Thyroid gland (tissue), 4 donors: ENCODE measurements around the gene EPO. TPM values are rescaled to one million over a fixed set of nuclear protein-coding genes. Genes with fewer than 3 reads are reported as not detected.
"Not testable (repeated sequence)": the region's sequence is repeated elsewhere in the genome, so short reads cannot be mapped to it uniquely, and the experiment has no call there.

Experiments used
- DNase-seq, 2 donors: peaks; one replicate each; pipeline ENCODE4 v3.0.0-alpha.2; 2019
- H3K27ac ChIP-seq, 3 donors: fragments of 200-600 bp; sonication (generic); 1 replicate in 2 of 3; 2 replicates in 1 of 3; pipeline ENCODE4 v1.5.1; 2016 to 2019; ENCODE audit warnings: mild to moderate bottlenecking in 1 of 3, moderate library complexity in 1 of 3
- H3K27me3 ChIP-seq: fragments of 200-600 bp; sonication (generic); one replicate; pipeline ENCODE4 v1.5.1; 2019
- H3K36me3 ChIP-seq, 2 donors: fragments of 200-600 bp; sonication (generic); one replicate each; pipeline ENCODE4 v1.5.1; 2016 to 2019
- H3K4me1 ChIP-seq, 2 donors: fragments of 200-600 bp; sonication (generic); one replicate each; pipeline ENCODE4 v1.5.1; 2017 to 2019
- H3K4me3 ChIP-seq, 3 donors: fragments of 200-600 bp; sonication (generic); replicated peaks in 1 of 3; 1 replicate in 2 of 3; 2 replicates in 1 of 3; pipeline ENCODE4 v1.5.1; 2016; ENCODE audit warnings: mild to moderate bottlenecking in 1 of 3
- H3K9me3 ChIP-seq: fragments of 200-600 bp; sonication (generic); one replicate; pipeline ENCODE4 v1.5.1; 2017
- POLR2A ChIP-seq, 2 donors: fragments of 450-650 bp; IDR thresholded peaks; one replicate each; pipeline ENCODE4 v1.6.1; 2017; ENCODE audit warnings: antibody characterized with exemption in 2 of 2, mild to moderate bottlenecking in 2 of 2, moderate library complexity in 1 of 2
- WGBS, 2 donors: methylation state at CpG; one replicate each; pipeline ENCODE4 v1.1.5; 2017; 5-methylcytosine and 5-hydroxymethylcytosine counted together
- intact Hi-C: fragments of 100-400 bp; cut with DNase I; formaldehyde crosslinking; loops from one replicate; pipeline ENCODE4 v1.15.1; 2023
- total RNA-seq, 4 donors: library from RNA; depleted of rRNA; stranded (reverse); fragments of >200 nt; gene quantifications; one replicate each; pipeline ENCODE4 v1.2.3, GENCODE V29; 2016
- TF ChIP-seq, protein P1 (sequence below), 6 experiments: fragments of 200-600 bp in 3 of 6; fragments of 450-650 bp in 3 of 6; sonication (generic) in 3 of 6; IDR thresholded peaks; one replicate each; pipeline ENCODE4 v1.5.1; 2016 to 2019; ENCODE audit warnings: antibody characterized with exemption in 6 of 6, mild to moderate bottlenecking in 2 of 6, inconsistent platforms in 1 of 6, moderate library complexity in 1 of 6

Gene EPO
- total RNA-seq, 4 donors from 2014 or later: not detected

DNA sequence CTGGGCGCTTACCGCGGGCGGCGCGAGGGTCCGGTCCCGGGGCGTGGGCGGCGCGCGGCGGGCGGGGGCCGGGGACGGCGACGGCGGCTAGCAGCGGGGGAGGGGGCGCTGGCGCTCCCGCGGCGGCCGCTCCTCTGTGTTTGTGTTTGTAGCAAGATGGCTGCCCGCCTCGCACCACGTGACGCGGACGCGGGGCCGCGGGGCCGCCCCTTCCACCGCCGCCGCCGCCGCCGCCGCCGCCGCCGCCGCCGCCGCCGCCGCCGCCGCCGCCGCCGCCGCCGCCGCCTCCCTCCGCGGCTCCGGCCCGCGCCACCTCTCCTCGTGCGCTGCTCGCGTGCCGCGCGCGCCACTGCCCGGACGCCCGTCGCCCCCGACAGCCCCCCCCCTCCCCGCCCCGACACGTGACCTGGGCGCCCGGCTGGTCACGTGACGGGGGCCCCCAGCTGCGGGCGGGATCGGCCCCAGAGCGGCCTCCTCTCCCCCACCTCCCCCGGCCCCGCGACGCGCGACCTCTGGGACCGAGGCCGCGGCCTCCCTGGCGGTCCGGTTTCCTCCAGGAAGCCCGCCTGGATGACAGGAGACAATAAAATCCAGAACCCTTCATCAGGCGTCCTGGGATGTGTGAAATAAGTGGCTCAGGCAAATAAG lies 26.0 kb upstream of the EPO start, which contains the start of gene GIGYF1:
Gene GIGYF1, minus strand, starts transcription at position 153 of the 648 bp plus-strand sequence. CDS start 6,012 bp downstream, outside the sequence.
- peak within 1 kb of the TSS; percentile 66 to 83 (median 78) for H3K27ac ChIP-seq
- H3K27me3 ChIP-seq: no peaks in the 10 kb centered on the region
- no peaks in the 10 kb centered on the region for H3K36me3 ChIP-seq
- intact Hi-C loops: no loop called here
- WGBS, 2 donors: 2% methylated on average over 4 to 9 of the region's 102 CpGs
- H3K4me3 ChIP-seq: peak within 1 kb of the TSS; percentile 75 to 89 (median 89)
- no peaks in the 10 kb centered on the region for H3K9me3 ChIP-seq
- peak; percentile 74 to 78 for DNase-seq
- TF ChIP-seq POLR2A (IDR thresholded peaks at IDR 0.05): peak in 1 of 2 donors; percentile 31
- TF ChIP-seq, protein P1, sequence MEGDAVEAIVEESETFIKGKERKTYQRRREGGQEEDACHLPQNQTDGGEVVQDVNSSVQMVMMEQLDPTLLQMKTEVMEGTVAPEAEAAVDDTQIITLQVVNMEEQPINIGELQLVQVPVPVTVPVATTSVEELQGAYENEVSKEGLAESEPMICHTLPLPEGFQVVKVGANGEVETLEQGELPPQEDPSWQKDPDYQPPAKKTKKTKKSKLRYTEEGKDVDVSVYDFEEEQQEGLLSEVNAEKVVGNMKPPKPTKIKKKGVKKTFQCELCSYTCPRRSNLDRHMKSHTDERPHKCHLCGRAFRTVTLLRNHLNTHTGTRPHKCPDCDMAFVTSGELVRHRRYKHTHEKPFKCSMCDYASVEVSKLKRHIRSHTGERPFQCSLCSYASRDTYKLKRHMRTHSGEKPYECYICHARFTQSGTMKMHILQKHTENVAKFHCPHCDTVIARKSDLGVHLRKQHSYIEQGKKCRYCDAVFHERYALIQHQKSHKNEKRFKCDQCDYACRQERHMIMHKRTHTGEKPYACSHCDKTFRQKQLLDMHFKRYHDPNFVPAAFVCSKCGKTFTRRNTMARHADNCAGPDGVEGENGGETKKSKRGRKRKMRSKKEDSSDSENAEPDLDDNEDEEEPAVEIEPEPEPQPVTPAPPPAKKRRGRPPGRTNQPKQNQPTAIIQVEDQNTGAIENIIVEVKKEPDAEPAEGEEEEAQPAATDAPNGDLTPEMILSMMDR (IDR thresholded peaks at IDR 0.05): no peak
- H3K4me1 ChIP-seq: peaks cover 29 to 41% of the 10 kb centered on the region in 2 donors

DNA sequence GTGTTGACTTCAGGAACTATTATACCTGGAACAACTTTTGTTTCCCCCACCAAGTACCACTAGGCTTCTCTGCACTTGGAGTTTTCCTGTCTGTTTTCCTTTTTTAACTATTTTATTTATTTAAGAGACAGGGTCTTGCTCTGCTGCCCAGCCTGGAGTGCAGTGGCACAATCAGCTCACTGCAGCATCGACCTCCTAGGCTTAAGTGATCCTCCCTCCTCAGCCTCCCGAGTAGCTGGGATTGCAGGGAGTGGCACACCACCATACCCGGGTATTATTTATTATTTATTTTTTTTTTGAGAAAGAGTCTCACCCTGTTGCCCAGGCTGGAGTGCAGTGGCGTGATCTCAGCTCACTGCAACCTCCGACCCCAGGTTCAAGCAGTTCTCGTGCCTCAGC lies 24.1 kb upstream of the EPO start:
- Histone ChIP-seq H3K4me3 (no peak overlapping the region), H3K27me3 (no peaks in the 10 kb centered on the region), H3K4me1 (peaks cover 22 to 24% of the 10 kb centered on the region in 2 donors), H3K9me3 (no peaks in the 10 kb centered on the region), H3K36me3 (no peaks in the 10 kb centered on the region), H3K27ac (no peak overlapping the region)
- no peak for DNase-seq
- intact Hi-C loops: no loop called here
- 75 to 86% methylated on average over 6 of the region's 6 CpGs for WGBS, 2 donors
- no peak for TF ChIP-seq POLR2A (IDR thresholded peaks at IDR 0.05)
- TF ChIP-seq, protein P1 (IDR thresholded peaks at IDR 0.05): no peak

DNA sequence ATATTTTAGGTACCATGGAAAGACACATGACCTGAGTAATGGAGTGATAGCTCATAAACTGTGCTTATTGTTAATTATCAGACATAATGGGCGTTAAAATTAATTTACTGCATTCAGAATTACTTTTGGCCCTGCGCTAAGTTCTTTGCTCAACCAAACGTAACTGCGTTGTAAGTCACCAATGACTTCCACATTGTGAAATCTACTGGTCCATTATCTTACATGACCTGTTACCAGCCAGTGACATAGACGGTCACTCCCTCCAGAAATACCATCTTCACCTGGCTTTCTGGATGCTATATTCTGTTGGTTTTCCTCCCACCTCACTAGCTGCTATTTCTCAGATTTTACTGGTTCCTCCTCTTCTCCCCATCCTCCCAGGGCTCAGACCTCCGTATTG lies 21.2 kb upstream of the EPO start:
- TF ChIP-seq, protein P1 (IDR thresholded peaks at IDR 0.05): no peak
- TF ChIP-seq POLR2A (IDR thresholded peaks at IDR 0.05): no peak
- intact Hi-C loops: no loop called here
- Histone ChIP-seq H3K4me3 (no peak overlapping the region), H3K27me3 (no peaks in the 10 kb centered on the region), H3K36me3 (no peaks in the 10 kb centered on the region), H3K4me1 (peaks cover 4 to 5% of the 10 kb centered on the region in 2 donors), H3K9me3 (no peaks in the 10 kb centered on the region), H3K27ac (no peak overlapping the region)
- 84 to 85% methylated on average over 5 to 6 of the region's 6 CpGs for WGBS, 2 donors
- DNase-seq: no peak

DNA sequence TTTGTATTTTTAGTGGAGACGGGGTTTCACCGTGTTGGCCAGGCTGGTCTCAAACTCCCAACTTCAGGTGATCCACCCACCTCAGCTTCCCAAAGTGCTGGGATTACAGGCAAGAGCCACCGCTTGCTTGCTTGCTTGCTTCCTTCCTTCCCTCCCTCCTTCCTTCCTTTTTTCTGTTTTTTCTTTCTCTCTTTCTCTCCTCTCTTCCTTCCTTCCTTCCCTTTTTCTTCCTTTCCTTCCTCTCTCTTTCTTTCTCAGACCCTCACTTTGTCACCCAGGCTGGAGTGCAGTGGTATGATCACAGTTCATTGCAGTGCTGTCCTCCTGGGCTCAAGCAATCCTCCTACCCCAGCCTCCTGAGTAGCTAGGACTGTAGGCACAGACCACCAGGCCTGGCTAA lies 19.2 kb upstream of the EPO start:
- WGBS, 2 donors: 61 to 65% methylated on average over 3 of the region's 3 CpGs
- H3K27ac ChIP-seq: not testable (repeated sequence)

DNA sequence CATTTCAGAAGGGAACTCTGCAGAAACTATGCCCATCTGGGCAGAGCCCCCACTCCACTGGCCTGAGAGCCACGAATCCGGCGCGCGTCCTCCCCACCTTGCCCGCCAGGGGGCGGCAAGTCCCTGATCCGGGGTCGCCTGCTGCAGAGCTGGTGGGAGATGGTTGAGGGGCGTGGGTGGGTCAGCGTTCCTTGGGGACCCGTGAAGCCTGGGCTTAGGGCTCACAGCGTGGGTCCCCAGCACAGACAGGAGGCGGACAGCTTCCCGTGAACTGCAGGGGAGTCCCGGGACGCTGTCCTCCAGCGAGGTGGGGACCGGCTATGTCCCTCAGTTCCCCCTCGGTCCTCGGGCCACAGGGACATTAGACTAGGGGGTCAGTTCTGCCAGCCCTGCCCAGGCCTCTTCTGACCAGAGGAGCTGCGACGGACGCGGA lies 14.9 kb upstream of the EPO start:
- Histone ChIP-seq H3K27me3 (no peaks in the 10 kb centered on the region), H3K4me1 (peaks cover 14 to 16% of the 10 kb centered on the region in 2 donors), H3K27ac (peak overlapping the region; percentile 55 to 93 (median 82)), H3K4me3 (peak overlapping the region; percentile 86 to 92 (median 91)), H3K36me3 (no peaks in the 10 kb centered on the region), H3K9me3 (no peaks in the 10 kb centered on the region)
- WGBS, 2 donors: 0% methylated on average over 4 of the region's 25 CpGs; no CpG with 5 or more reads in 1 of the 2 donors
- TF ChIP-seq, protein P1 (IDR thresholded peaks at IDR 0.05): peak; percentile 75 to 90 (median 86)
- TF ChIP-seq POLR2A (IDR thresholded peaks at IDR 0.05): peak in 1 of 2 donors; percentile 10
- intact Hi-C loops: loop anchor here (10.0 kb wide), 1 partner anchor 149 kb away; the partner anchor contains the start of gene SLC12A9
- DNase-seq: peak; percentile 72 to 74

More for the DNA sequence above, 19.2 kb upstream of the EPO start:
- H3K4me1 ChIP-seq, DNase-seq, H3K4me3 ChIP-seq, H3K27me3 ChIP-seq, H3K36me3 ChIP-seq, H3K9me3 ChIP-seq: not testable (repeated sequence)
- intact Hi-C loops: loop anchor here (10.0 kb wide), 1 partner anchor 154 kb away; the partner anchor contains the start of gene SLC12A9
